BE2C (cell line): ENCODE data around the gene RGS19.

Experiments used
- DNase-seq: peaks from one replicate; pipeline ENCODE4 v3.0.0-alpha.2; 2020
- H3K27me3 ChIP-seq: fragments of 250-450 bp; sonication (Bioruptor Pico); 2 replicates; pipeline ENCODE4 v1.5.1; 2020; ENCODE audit warnings: mild to moderate bottlenecking
- H3K36me3 ChIP-seq: fragments of 250-450 bp; sonication (Bioruptor Pico); 2 replicates; pipeline ENCODE4 v1.5.1; 2020; ENCODE audit warnings: mild to moderate bottlenecking
- H3K4me1 ChIP-seq: fragments of 250-450 bp; sonication (Bioruptor Pico); 2 replicates; pipeline ENCODE4 v1.5.1; 2020
- H3K4me3 ChIP-seq: 2 replicates; pipeline ENCODE4 v1.5.1; 2011; ENCODE audit warnings: low read depth, low read length
- H3K9me3 ChIP-seq: fragments of 250-450 bp; sonication (Bioruptor Pico); 2 replicates; pipeline ENCODE4 v1.5.1; 2020
- CTCF ChIP-seq: IDR thresholded peaks from 2 replicates; pipeline ENCODE4 v1.5.1; 2012; ENCODE audit warnings: mild to moderate bottlenecking, low read depth, low read length

Gene RGS19

GRCh38 chr20:64024141-64024990 is 55.0 kb downstream of the RGS19 start:
- DNase-seq: no peak
- H3K36me3 ChIP-seq: peaks cover 82% of the 10 kb centered on the region
- no peak for TF ChIP-seq CTCF

DNA sequence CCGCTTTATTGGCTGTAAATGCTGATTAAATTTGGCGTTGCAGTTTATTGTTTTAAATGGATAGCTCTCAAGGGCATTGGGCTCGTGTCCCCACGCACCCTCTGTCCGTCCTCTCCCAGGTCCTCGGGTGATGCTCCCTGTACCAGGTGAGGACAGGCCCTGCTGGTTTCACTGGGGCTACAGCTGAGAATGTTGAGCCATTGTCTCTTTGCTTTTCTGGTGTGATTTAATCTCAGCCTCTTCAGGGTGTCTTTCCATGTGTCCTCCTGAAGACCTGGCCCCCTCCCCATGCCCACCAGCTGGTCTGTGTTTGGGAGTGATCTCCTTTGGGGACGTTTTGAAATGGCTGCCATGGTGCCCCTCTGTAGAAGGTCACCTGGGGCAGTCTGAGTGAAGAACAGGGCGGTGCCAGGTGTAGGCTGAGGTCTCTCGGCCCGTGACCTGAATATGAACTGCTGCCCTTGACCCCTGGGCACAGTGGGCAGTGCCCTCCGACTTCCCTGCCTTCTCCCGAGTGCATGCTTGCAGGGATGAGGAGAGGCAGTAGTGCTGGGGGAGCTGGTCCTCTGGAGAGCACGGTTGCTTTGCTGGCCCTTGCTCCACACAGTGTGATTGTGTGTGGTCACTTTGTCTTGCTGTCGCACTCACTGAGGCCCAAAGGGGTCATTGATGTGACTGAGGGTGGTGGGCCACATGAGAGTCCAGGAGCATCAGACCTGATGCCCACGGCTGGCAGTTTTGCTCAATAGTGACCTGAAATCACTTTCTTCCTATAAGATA is 55.8 kb downstream of the RGS19 start:
- H3K36me3 ChIP-seq: peaks cover 81% of the 10 kb centered on the region
- H3K9me3 ChIP-seq: no peaks in the 10 kb centered on the region
- no peaks in the 10 kb centered on the region for H3K27me3 ChIP-seq
- TF ChIP-seq CTCF: no peak
- no peak for DNase-seq
- H3K4me1 ChIP-seq: peaks cover 5% of the 10 kb centered on the region; the same call in 1 of the 2 replicates
- no peak overlapping the region for H3K4me3 ChIP-seq

More at GRCh38 chr20:64024141-64024990, 55.0 kb downstream of the RGS19 start:
- H3K4me3 ChIP-seq: no peak overlapping the region
- H3K4me1 ChIP-seq: peaks cover 5% of the 10 kb centered on the region; the same call in 1 of the 2 replicates
- H3K9me3 ChIP-seq: no peaks in the 10 kb centered on the region
- no peaks in the 10 kb centered on the region for H3K27me3 ChIP-seq
